GM12878 (cell line): ENCODE measurements around the gene CD9. TPM values are rescaled to one million over a fixed set of nuclear protein-coding genes. Genes with fewer than 3 reads are reported as not detected.

Experiments
- ATAC-seq: fragments of 200-7000 bp; cut with Tn5 transposase; 3 replicates; pipeline ENCODE4 v1.9.1; 2020; ENCODE audit warnings: mild to moderate bottlenecking, moderate library complexity
- BruUV-seq: library from RNA; stranded (reverse); fragments of 400-500 nt; replicated peaks from 2 replicates; lab custom pipeline; 2021; lab: Mats Ljungman, UMichigan
- CTCF ChIA-PET: fragments of 300-600 bp; sonication (Branson Sonifier 250); formaldehyde crosslinking; extraction: SDS; loops from one replicate; lab custom pipeline; 2021; ENCODE audit warnings: inconsistent platforms; lab: Yijun Ruan, JAX
- POLR2A ChIA-PET: fragments of 350-600 bp; formaldehyde crosslinking; extraction: SDS; loops from one replicate; lab custom pipeline; 2021; ENCODE audit warnings: inconsistent platforms; lab: Charles Lee
- RAD21 ChIA-PET: fragments of 300-600 bp; sonication (Branson Sonifier 250); formaldehyde crosslinking; loops from one replicate; lab custom pipeline; 2023; ENCODE audit warnings: antibody characterized with exemption; ENCODE audit not compliant: unreplicated experiment; lab: Charles Lee
- SMC1A ChIA-PET: fragments of 300-600 bp; sonication (Branson Sonifier 250); formaldehyde crosslinking; loops from one replicate; lab custom pipeline; 2023; ENCODE audit not compliant: unreplicated experiment, uncharacterized antibody; lab: Charles Lee
- DNase-seq: peaks from one replicate; pipeline ENCODE4 v3.0.0-alpha.2; 2011; ENCODE audit warnings: low read depth, low spot score
- FAIRE-seq: peaks from 3 replicates; lab custom pipeline; 2011; peaks lifted over from hg19 to GRCh38; lab: Jason Lieb, UNC
- H2AFZ ChIP-seq: 2 replicates; pipeline ENCODE4 v1.6.0; 2011; ENCODE audit warnings: low read depth, low read length, control low read depth; ENCODE audit not compliant: control insufficient read depth
- H3K27ac ChIP-seq: 2 replicates; pipeline ENCODE4 v1.5.1; 2011; ENCODE audit warnings: control low read depth; ENCODE audit not compliant: control insufficient read depth, insufficient read depth
- H3K27me3 ChIP-seq, 2 experiments: replicated peaks in 1 of 2; 2 replicates each; pipeline versions ENCODE4 v1.6.0 to v1.6.1; 2011; ENCODE audit warnings: low read length in 1 of 2; ENCODE audit not compliant: control insufficient read depth in 2 of 2, insufficient read depth in 2 of 2
- H3K36me3 ChIP-seq, 2 experiments: 2 replicates each; pipeline ENCODE4 v1.5.1; 2011; ENCODE audit warnings: low read length in 1 of 2; ENCODE audit not compliant: control insufficient read depth in 2 of 2, insufficient read depth in 2 of 2
- H3K4me1 ChIP-seq: 2 replicates; pipeline ENCODE4 v1.6.1; 2011; ENCODE audit warnings: mild to moderate bottlenecking, low read length, moderate library complexity, mixed read lengths; ENCODE audit not compliant: control insufficient read depth, insufficient read depth
- H3K4me2 ChIP-seq: 2 replicates; pipeline ENCODE4 v1.6.0; 2011; ENCODE audit warnings: control low read depth; ENCODE audit not compliant: control insufficient read depth, insufficient read depth
- H3K4me3 ChIP-seq: fragments of 200-600 bp; sonication (generic); 2 replicates; pipeline ENCODE4 v1.5.1; 2016
- H3K79me2 ChIP-seq: 2 replicates; pipeline ENCODE4 v1.6.0; 2011; ENCODE audit warnings: low read length; ENCODE audit not compliant: control insufficient read depth, insufficient read depth
- H3K9ac ChIP-seq: 2 replicates; pipeline ENCODE4 v1.8.0; 2011; ENCODE audit warnings: low read length, control low read depth, mixed read lengths; ENCODE audit not compliant: control insufficient read depth, insufficient read depth
- H3K9me3 ChIP-seq: replicated peaks from 3 replicates; pipeline ENCODE4 v1.5.1; 2011; ENCODE audit warnings: mild to moderate bottlenecking, low read length; ENCODE audit not compliant: control insufficient read depth, insufficient read depth
- H4K20me1 ChIP-seq: 2 replicates; pipeline ENCODE4 v1.6.0; 2011; ENCODE audit not compliant: control insufficient read depth, insufficient read depth
- ATF3 ChIP-seq: IDR thresholded peaks from 2 replicates; pipeline ENCODE4 v1.6.1; 2011; ENCODE audit warnings: low read depth, mild to moderate bottlenecking, low read length, moderate library complexity, borderline replicate concordance; ENCODE audit errors: extremely low read depth
- BMI1 ChIP-seq: fragments of 450-650 bp; IDR thresholded peaks from 2 replicates; pipeline ENCODE4 v1.6.1; 2016; ENCODE audit warnings: mild to moderate bottlenecking, moderate library complexity, borderline replicate concordance
- BRCA1 ChIP-seq: IDR thresholded peaks from 2 replicates; pipeline ENCODE4 v1.6.1; 2011; ENCODE audit warnings: low read depth, low read length, improper control_type of control experiment
- EP300 ChIP-seq, 2 experiments: fragments of 150-350 bp in 1 of 2; IDR thresholded peaks; 2 replicates each; pipeline ENCODE4 v1.6.1; 2011 to 2012; ENCODE audit warnings: low read depth in 2 of 2, low read length in 2 of 2, borderline replicate concordance in 1 of 2, improper control_type of control experiment in 1 of 2, inconsistent platforms in 1 of 2; ENCODE audit not compliant: control insufficient read depth in 1 of 2
- ETV6 ChIP-seq, 2 experiments: fragments of 450-650 bp in 1 of 2; IDR thresholded peaks in 1 of 2; conservative IDR thresholded peaks in 1 of 2; 2 replicates each; pipeline ENCODE4 v1.6.1; 2014; ENCODE audit warnings: antibody characterized with exemption in 1 of 2, borderline replicate concordance in 1 of 2, low read depth in 1 of 2, mild to moderate bottlenecking in 1 of 2, moderate library complexity in 1 of 2
- FOS ChIP-seq: IDR thresholded peaks from 3 replicates; pipeline ENCODE4 v1.6.1; 2011; ENCODE audit warnings: borderline replicate concordance; ENCODE audit not compliant: insufficient read length; ENCODE audit errors: extremely low read depth
- HDAC2 ChIP-seq: fragments of 200-600 bp; sonication (generic); IDR thresholded peaks from 2 replicates; pipeline ENCODE4 v1.6.1; 2017
- MLLT1 ChIP-seq: fragments of 450-650 bp; IDR thresholded peaks from 2 replicates; pipeline ENCODE4 v1.6.1; 2016; ENCODE audit warnings: mild to moderate bottlenecking
- RB1 ChIP-seq: fragments of 450-650 bp; formaldehyde crosslinking; IDR thresholded peaks from 2 replicates; pipeline ENCODE4 v1.6.1; 2017; ENCODE audit warnings: mild to moderate bottlenecking, borderline replicate concordance
- SIX5 ChIP-seq: IDR thresholded peaks from 2 replicates; pipeline ENCODE4 v1.6.1; 2011; ENCODE audit warnings: mild to moderate bottlenecking, low read depth, low read length, moderate library complexity; ENCODE audit not compliant: severe bottlenecking
- TCF7 ChIP-seq: IDR thresholded peaks from 2 replicates; pipeline ENCODE4 v1.6.1; 2014; ENCODE audit warnings: antibody characterized with exemption, borderline replicate concordance
- WRNIP1 ChIP-seq: IDR thresholded peaks from 2 replicates; pipeline ENCODE4 v1.6.1; 2011; ENCODE audit warnings: low read depth, low read length, improper control_type of control experiment, borderline replicate concordance
- ZSCAN29 ChIP-seq: fragments of 450-650 bp; IDR thresholded peaks from 2 replicates; pipeline ENCODE4 v1.6.1; 2017; ENCODE audit warnings: mild to moderate bottlenecking, moderate library complexity
- WGBS: methylation state at CpG from one replicate; pipeline ENCODE4 v1.1.6; 2016; ENCODE audit warnings: low lambda C conversion rate; ENCODE audit not compliant: insufficient replicate concordance, insufficient coverage; ENCODE audit errors: missing lambda C conversion rate; 5-methylcytosine and 5-hydroxymethylcytosine counted together
- in situ Hi-C: fragments of 300-500 bp; cut with MboI; formaldehyde crosslinking; loops from 9 replicates; pipeline ENCODE4 v1.14.3; 2018; ENCODE audit warnings: mixed read lengths
- intact Hi-C: fragments of 100-400 bp; cut with micrococcal nuclease; formaldehyde crosslinking; loops from one replicate; pipeline ENCODE4 v1.14.2; 2022; ENCODE audit not compliant: unreplicated experiment
- polyA plus RNA-seq, 11 experiments: library from polyadenylated mRNA; depleted of rRNA in 4 of 11; unstranded in 6 of 11; stranded (reverse) in 5 of 11; fragments of >200 nt; fragmentation: Nextera tagmentation in 4 of 11; fragmentation: Illumina TruSeq in 1 of 11; extraction: Ambion mirVana in 4 of 11; extraction: Trizol in 1 of 11; gene quantifications; 1 replicate in 1 of 11; 2 replicates in 10 of 11; pipeline versions ENCODE4 v1.2.1 to v1.2.3, GENCODE V29; 2011 to 2016; ENCODE audit warnings: inconsistent platforms in 2 of 11, missing spikeins in 2 of 11, low read depth in 1 of 11
- total RNA-seq, 4 experiments: library from RNA; depleted of rRNA in 3 of 4; stranded (reverse); fragments of >200 nt in 3 of 4; fragmentation: Illumina TruSeq in 1 of 4; extraction: Trizol in 1 of 4; gene quantifications; 2 replicates each; pipeline versions ENCODE4 v1.2.1 to v1.2.3, GENCODE V29; 2013 to 2021

CD9 gene
- total and polyA plus RNA-seq, 10 of the 15 experiments (the other 5 are each of a cell fraction or from before 2014, with no cell fraction given) = 4.8 to 29.9 (median 9.7) TPM

GRCh38 chr12:6279256-6279628 lies 79.0 kb downstream of the CD9 start:
- ATAC-seq (no peak), FAIRE-seq (no peak), DNase-seq (no peak)
- Histone ChIP-seq H3K27me3 (no peaks in the 10 kb centered on the region), H3K36me3 (no peaks in the 10 kb centered on the region), H3K4me2 (no peak overlapping the region), H3K9ac (no peak overlapping the region), H4K20me1 (no peaks in the 10 kb centered on the region), H3K4me1 (peaks cover 7% of the 10 kb centered on the region; the same call in 1 of the 2 replicates), H2AFZ (no peak overlapping the region), H3K27ac (no peak overlapping the region), H3K9me3 (no peaks in the 10 kb centered on the region), H3K79me2 (no peaks in the 10 kb centered on the region), H3K4me3 (no peak overlapping the region)
- in situ Hi-C loops = loop anchor here (5.0 kb wide), 1 partner anchor 87 kb away; no protein-coding TSS in a partner anchor
- 56% methylated on average over 12 of the region's 12 CpGs for WGBS
- intact Hi-C loops = no loop called here
- CTCF ChIA-PET = interaction anchor here (0.6 to 10.1 kb wide), 21 partner anchors 8 to 290 kb away, joined by 3 to 401 read pairs (median 5); partner anchors contain the start of gene CD9
- no peak for TF ChIP-seq SIX5
- TF ChIP-seq ETV6 (conservative IDR thresholded peaks at IDR 0.05 in 1 of 2, IDR thresholded peaks at IDR 0.05 in 1 of 2; ENCODE audit: borderline replicate concordance in 1 of 2, low read depth in 1 of 2) = no peak
- TF ChIP-seq ZSCAN29 = no peak
- TF ChIP-seq HDAC2 = no peak
- no peak for TF ChIP-seq TCF7
- no peak for TF ChIP-seq MLLT1
- no peak for TF ChIP-seq RB1
- no peak for TF ChIP-seq ATF3
- TF ChIP-seq BRCA1 = no peak
- TF ChIP-seq FOS = no peak
- TF ChIP-seq BMI1 = no peak
- no peak for TF ChIP-seq WRNIP1
- no peak for TF ChIP-seq EP300 (IDR thresholded peaks at IDR 0.05; ENCODE audit: borderline replicate concordance in 1 of 2, control insufficient read depth in 1 of 2, low read depth in 2 of 2, low read length in 2 of 2)
- no TSS peak for BruUV-seq
- POLR2A ChIA-PET = interaction anchor here (1.0 to 5.5 kb wide), 4 partner anchors 11 to 111 kb away, joined by 3 to 43 read pairs (median 18); partner anchors contain the start of gene CD9
- SMC1A ChIA-PET = interaction anchor here (1.0 to 10.3 kb wide), 10 partner anchors 20 to 290 kb away, joined by 3 to 107 read pairs (median 6); partner anchors contain the start of gene CD9
- RAD21 ChIA-PET = interaction anchor here (0.6 to 9.8 kb wide), 20 partner anchors 8 to 291 kb away, joined by 3 to 304 read pairs (median 3); partner anchors contain the start of gene CD9
